ENCODE results near the gene KMT2C. TPM values are rescaled to one million over a fixed set of nuclear protein-coding genes. Genes with fewer than 3 reads are reported as not detected.

Gene KMT2C
- total and polyA plus RNA-seq, 2 experiments from 2014 or later: 7.2 to 14.2 TPM

DNA sequence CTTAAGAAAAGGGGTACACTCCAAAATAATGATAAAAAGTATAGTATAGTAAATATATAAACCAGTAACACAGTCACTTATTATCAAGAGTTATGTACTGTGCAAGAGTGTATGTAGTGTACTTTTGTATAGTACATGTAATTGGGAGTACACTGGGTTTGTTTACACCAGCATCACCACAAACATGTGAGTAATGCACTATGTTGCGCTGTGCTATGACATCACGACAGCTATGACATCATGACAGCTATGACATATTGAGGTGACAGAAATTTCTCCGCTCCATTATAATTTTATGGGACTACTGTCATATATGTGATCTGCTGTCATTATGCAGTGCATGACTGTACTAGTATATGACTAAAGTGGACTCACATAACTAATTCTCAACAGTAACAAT lies 84.6 kb downstream of the KMT2C start:
- WGBS, 2 experiments (ENCODE audit: low coverage in 1 of 2, low lambda C conversion rate in 2 of 2, missing lambda C conversion rate in 2 of 2): 95 to 98% methylated on average over 3 of the region's 3 CpGs
- peaks cover 23% of the 10 kb centered on the region for H3K4me1 ChIP-seq (ENCODE audit: insufficient read depth)
- in situ Hi-C loops (cut with MboI): no loop called here
- peaks cover 11% of the 10 kb centered on the region; the same call in 1 of the 2 replicates for H3K36me3 ChIP-seq (ENCODE audit: low read depth)
- peaks cover 96% of the 10 kb centered on the region for H3K79me2 ChIP-seq (ENCODE audit: insufficient read depth)
- no peak overlapping the region for H3K4me3 ChIP-seq
- H3K4me2 ChIP-seq (ENCODE audit: unreplicated experiment): no peak overlapping the region
- H3K27me3 ChIP-seq (replicated peaks; ENCODE audit: insufficient read depth): no peaks in the 10 kb centered on the region
- no peak for DNase-seq
- no peak overlapping the region for H3K9ac ChIP-seq
- TF ChIP-seq EZH2phosphoT487 (IDR thresholded peaks at IDR 0.05; ENCODE audit: insufficient read depth, low read depth) (no peak), EZH2 (IDR thresholded peaks at IDR 0.05; ENCODE audit: insufficient read depth, poor library complexity, severe bottlenecking) (no peak)
- no peaks in the 10 kb centered on the region for H3K9me3 ChIP-seq (ENCODE audit: low read depth)
- H3K9me2 ChIP-seq (ENCODE audit: insufficient read depth): no peaks in the 10 kb centered on the region
- H2AFZ ChIP-seq: no peak overlapping the region
- H4K20me1 ChIP-seq (ENCODE audit: insufficient read depth): no peaks in the 10 kb centered on the region
- H3K27ac ChIP-seq: no peak overlapping the region
- H3F3A ChIP-seq (ENCODE audit: insufficient read depth): peaks cover 30% of the 10 kb centered on the region

DNA sequence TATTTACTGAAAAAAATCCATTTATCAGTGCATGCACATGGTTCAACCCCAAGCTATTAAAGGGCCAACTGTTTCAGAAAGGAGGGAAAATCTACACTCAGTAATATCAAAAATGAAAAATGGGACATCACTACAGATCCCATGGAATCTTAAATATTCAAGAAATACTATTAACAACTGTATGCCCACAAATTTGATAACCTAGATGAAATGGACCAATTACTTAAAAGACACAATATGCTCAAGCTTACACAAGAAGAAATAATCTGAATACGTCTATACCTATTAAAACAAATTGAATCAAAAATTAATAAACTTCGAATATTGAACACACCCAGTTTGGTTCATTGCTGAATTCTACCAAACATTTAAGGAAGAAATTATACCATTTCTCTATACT lies 87.9 kb downstream of the KMT2C start:
- Histone ChIP-seq H3K9me2 (ENCODE audit: insufficient read depth) (no peaks in the 10 kb centered on the region), H3K4me2 (ENCODE audit: unreplicated experiment) (no peak overlapping the region), H3K9me3 (ENCODE audit: low read depth) (no peaks in the 10 kb centered on the region), H3K36me3 (ENCODE audit: low read depth) (peaks cover 9% of the 10 kb centered on the region; the same call in 1 of the 2 replicates), H3F3A (ENCODE audit: insufficient read depth) (0 out of 2 replicates have a peak, but pooled peaks cover 5% of the 10 kb centered on the region), H3K9ac (no peak overlapping the region), H3K4me3 (no peak overlapping the region), H4K20me1 (ENCODE audit: insufficient read depth) (no peaks in the 10 kb centered on the region), H3K27me3 (replicated peaks; ENCODE audit: insufficient read depth) (no peaks in the 10 kb centered on the region), H3K4me1 (ENCODE audit: insufficient read depth) (peaks cover 4% of the 10 kb centered on the region), H2AFZ (no peak overlapping the region), H3K79me2 (ENCODE audit: insufficient read depth) (peaks cover 99% of the 10 kb centered on the region), H3K27ac (no peak overlapping the region)
- in situ Hi-C loops (cut with MboI): loop anchor here (25.0 kb wide), 1 partner anchor 464 kb away; no protein-coding TSS in a partner anchor
- WGBS, 2 experiments (ENCODE audit: low coverage in 1 of 2, low lambda C conversion rate in 2 of 2, missing lambda C conversion rate in 2 of 2): 85 to 92% methylated on average over 2 of the region's 2 CpGs
- TF ChIP-seq EZH2phosphoT487 (IDR thresholded peaks at IDR 0.05; ENCODE audit: insufficient read depth, low read depth): no peak
- TF ChIP-seq EZH2 (IDR thresholded peaks at IDR 0.05; ENCODE audit: insufficient read depth, poor library complexity, severe bottlenecking): no peak
- DNase-seq: no peak

DNA sequence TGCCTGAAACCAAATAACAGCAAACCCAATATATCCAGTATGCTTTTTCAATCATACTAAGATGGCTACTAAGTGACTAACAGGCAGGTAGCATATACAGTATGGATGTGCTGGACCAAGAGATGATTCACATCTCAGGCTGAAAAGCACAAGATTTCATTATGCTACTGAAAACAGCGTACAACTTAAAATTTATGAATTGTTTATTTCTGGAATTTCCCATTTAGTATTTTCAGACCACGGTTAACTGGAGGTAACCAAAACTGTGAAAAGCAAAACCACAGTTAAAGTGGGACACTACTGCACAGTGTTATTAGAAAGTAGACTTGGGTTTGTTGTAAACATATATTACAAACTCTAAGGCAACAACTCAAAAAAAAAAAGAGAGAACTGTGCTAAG lies 91.5 kb downstream of the KMT2C start:
- no peaks in the 10 kb centered on the region for H3F3A ChIP-seq (ENCODE audit: insufficient read depth)
- peaks cover 9% of the 10 kb centered on the region; the same call in 1 of the 2 replicates for H4K20me1 ChIP-seq (ENCODE audit: insufficient read depth)
- no peak overlapping the region for H3K27ac ChIP-seq
- H3K9me3 ChIP-seq (ENCODE audit: low read depth): no peaks in the 10 kb centered on the region
- H3K9me2 ChIP-seq (ENCODE audit: insufficient read depth): no peaks in the 10 kb centered on the region
- peaks cover 100% of the 10 kb centered on the region for H3K79me2 ChIP-seq (ENCODE audit: insufficient read depth)
- H3K4me1 ChIP-seq (ENCODE audit: insufficient read depth): peaks cover 8% of the 10 kb centered on the region; the same call in 1 of the 2 replicates
- H3K9ac ChIP-seq: no peak overlapping the region
- no peak overlapping the region for H3K4me3 ChIP-seq
- H3K27me3 ChIP-seq (replicated peaks; ENCODE audit: insufficient read depth): no peaks in the 10 kb centered on the region
- WGBS, 2 experiments (ENCODE audit: low coverage in 1 of 2, low lambda C conversion rate in 2 of 2, missing lambda C conversion rate in 2 of 2): 98 to 100% methylated on average over 2 of the region's 2 CpGs
- TF ChIP-seq EZH2phosphoT487 (IDR thresholded peaks at IDR 0.05; ENCODE audit: insufficient read depth, low read depth): no peak
- TF ChIP-seq EZH2 (IDR thresholded peaks at IDR 0.05; ENCODE audit: insufficient read depth, poor library complexity, severe bottlenecking): no peak
- DNase-seq: no peak
- no peak overlapping the region for H2AFZ ChIP-seq
- 0 out of 2 replicates have a peak, but pooled peaks cover 5% of the 10 kb centered on the region for H3K36me3 ChIP-seq (ENCODE audit: low read depth)
- in situ Hi-C loops (cut with MboI): loop anchor here (25.0 kb wide), 1 partner anchor 468 kb away; no protein-coding TSS in a partner anchor
- no peak overlapping the region for H3K4me2 ChIP-seq (ENCODE audit: unreplicated experiment)

DNA sequence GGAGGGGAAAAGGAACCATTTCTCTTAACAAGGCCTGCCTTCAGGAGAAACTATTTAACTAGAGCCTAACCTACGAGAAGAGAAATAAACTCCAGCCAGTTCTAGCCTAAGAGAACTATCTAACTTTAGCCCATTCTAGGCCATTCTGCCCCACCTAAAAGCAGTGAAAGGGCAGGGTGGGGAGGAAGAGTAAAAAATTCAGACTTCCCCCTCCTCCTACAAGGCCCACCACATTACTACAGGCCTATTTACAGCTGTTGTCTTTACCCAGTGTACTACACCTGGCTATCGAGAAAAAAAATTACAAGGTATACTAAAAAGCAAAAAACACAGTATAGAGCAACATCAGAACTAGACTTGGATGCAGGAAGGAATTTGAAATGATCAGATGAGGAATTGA lies 93.0 kb downstream of the KMT2C start:
- Histone ChIP-seq H3K9ac (no peak overlapping the region), H4K20me1 (ENCODE audit: insufficient read depth) (peaks cover 9% of the 10 kb centered on the region; the same call in 1 of the 2 replicates), H3K79me2 (ENCODE audit: insufficient read depth) (peaks cover 100% of the 10 kb centered on the region)

More for the DNA sequence above, 93.0 kb downstream of the KMT2C start:
- 64 to 81% methylated on average over 2 of the region's 2 CpGs for WGBS, 2 experiments (ENCODE audit: low coverage in 1 of 2, low lambda C conversion rate in 2 of 2, missing lambda C conversion rate in 2 of 2)
- no peak overlapping the region for H3K27ac ChIP-seq
- H3K9me3 ChIP-seq (ENCODE audit: low read depth): no peaks in the 10 kb centered on the region
- H3K27me3 ChIP-seq (replicated peaks; ENCODE audit: insufficient read depth): no peaks in the 10 kb centered on the region
- DNase-seq: no peak
- peaks cover 8% of the 10 kb centered on the region; the same call in 1 of the 2 replicates for H3K4me1 ChIP-seq (ENCODE audit: insufficient read depth)
- H3K4me2 ChIP-seq (ENCODE audit: unreplicated experiment): no peak overlapping the region
- in situ Hi-C loops (cut with MboI): loop anchor here (25.0 kb wide), 1 partner anchor 470 kb away; no protein-coding TSS in a partner anchor
- H3K36me3 ChIP-seq (ENCODE audit: low read depth): 0 out of 2 replicates have a peak, but pooled peaks cover 2% of the 10 kb centered on the region
- TF ChIP-seq EZH2 (IDR thresholded peaks at IDR 0.05; ENCODE audit: insufficient read depth, poor library complexity, severe bottlenecking): no peak
- no peak for TF ChIP-seq EZH2phosphoT487 (IDR thresholded peaks at IDR 0.05; ENCODE audit: insufficient read depth, low read depth)
- H3K4me3 ChIP-seq: no peak overlapping the region
- no peaks in the 10 kb centered on the region for H3K9me2 ChIP-seq (ENCODE audit: insufficient read depth)
- no peak overlapping the region for H2AFZ ChIP-seq
- H3F3A ChIP-seq (ENCODE audit: insufficient read depth): no peaks in the 10 kb centered on the region
